GM21515 (cell line): ENCODE measurements around the gene PTGES3.
"Not testable (repeated sequence)": the region's sequence is repeated elsewhere in the genome, so short reads cannot be mapped to it uniquely, and the experiment has no call there.

Experiments
- ATAC-seq: cut with Tn5 transposase; IDR thresholded peaks from one replicate; pipeline ENCODE4 v1.9.1; 2021; ENCODE audit not compliant: unreplicated experiment

PTGES3 gene

GRCh38 chr12:56688129-56688845 is at the start of gene PTGES3:
Gene PTGES3, minus strand, starts transcription at chr12:56688284. Its CDS starts 285 bp downstream, at chr12:56687999.
- peak; percentile 60 for ATAC-seq

- no peak for ATAC-seq
Measured at GRCh38 chr12:56728139-56728861, 40.2 kb upstream of the PTGES3 start.

- ATAC-seq = not testable (repeated sequence)
Measured at GRCh38 chr12:56726196-56726675, 38.2 kb upstream of the PTGES3 start.

- ATAC-seq = no peak
Measured at GRCh38 chr12:56725723-56726102, 37.6 kb upstream of the PTGES3 start.

GRCh38 chr12:56724972-56725722 is 37.1 kb upstream of the PTGES3 start, which contains the start of gene NACA:
Gene NACA, minus strand, starts transcription at chr12:56725299. Its CDS starts 778 bp downstream, at chr12:56724521.
- peak; percentile 95 for ATAC-seq

GRCh38 chr12:56724701-56724971 is 36.6 kb upstream of the PTGES3 start:
- ATAC-seq = no peak

GRCh38 chr12:56723889-56724700 is 36.0 kb upstream of the PTGES3 start:
- no peak for ATAC-seq

- ATAC-seq = no peak
Measured at GRCh38 chr12:56723352-56723751, 35.3 kb upstream of the PTGES3 start.

- no peak for ATAC-seq
Measured at GRCh38 chr12:56722832-56723231, 34.7 kb upstream of the PTGES3 start.

- ATAC-seq = no peak
Measured at GRCh38 chr12:56721721-56722120, 33.6 kb upstream of the PTGES3 start.

- no peak for ATAC-seq
Measured at GRCh38 chr12:56721216-56721615, 33.1 kb upstream of the PTGES3 start.

GRCh38 chr12:56720731-56721151 is 32.7 kb upstream of the PTGES3 start:
- ATAC-seq = no peak

- no peak for ATAC-seq
Measured at GRCh38 chr12:56719056-56719455, 31.0 kb upstream of the PTGES3 start.

GRCh38 chr12:56718636-56719035 is 30.6 kb upstream of the PTGES3 start:
- ATAC-seq = no peak

GRCh38 chr12:56718149-56718548 is 30.1 kb upstream of the PTGES3 start:
- no peak for ATAC-seq

GRCh38 chr12:56716933-56717880 is 29.1 kb upstream of the PTGES3 start:
- no peak for ATAC-seq

- ATAC-seq = no peak
Measured at GRCh38 chr12:56716458-56716857, 28.4 kb upstream of the PTGES3 start.

- no peak for ATAC-seq
Measured at GRCh38 chr12:56715798-56716197, 27.7 kb upstream of the PTGES3 start.

GRCh38 chr12:56714431-56714929 is 26.4 kb upstream of the PTGES3 start:
- ATAC-seq = no peak

GRCh38 chr12:56713345-56713744 is 25.3 kb upstream of the PTGES3 start:
- ATAC-seq = no peak
